ELR (cell line): ENCODE measurements around the gene RPUSD3.
"Not testable (repeated sequence)": the region's sequence is repeated elsewhere in the genome, so short reads cannot be mapped to it uniquely, and the experiment has no call there.

Experiments used
- DNase-seq: peaks from one replicate; pipeline ENCODE4 v3.0.0-alpha.2; 2015; ENCODE audit warnings: low read depth

RPUSD3 gene, protein sequence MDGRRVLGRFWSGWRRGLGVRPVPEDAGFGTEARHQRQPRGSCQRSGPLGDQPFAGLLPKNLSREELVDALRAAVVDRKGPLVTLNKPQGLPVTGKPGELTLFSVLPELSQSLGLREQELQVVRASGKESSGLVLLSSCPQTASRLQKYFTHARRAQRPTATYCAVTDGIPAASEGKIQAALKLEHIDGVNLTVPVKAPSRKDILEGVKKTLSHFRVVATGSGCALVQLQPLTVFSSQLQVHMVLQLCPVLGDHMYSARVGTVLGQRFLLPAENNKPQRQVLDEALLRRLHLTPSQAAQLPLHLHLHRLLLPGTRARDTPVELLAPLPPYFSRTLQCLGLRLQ

DNA sequence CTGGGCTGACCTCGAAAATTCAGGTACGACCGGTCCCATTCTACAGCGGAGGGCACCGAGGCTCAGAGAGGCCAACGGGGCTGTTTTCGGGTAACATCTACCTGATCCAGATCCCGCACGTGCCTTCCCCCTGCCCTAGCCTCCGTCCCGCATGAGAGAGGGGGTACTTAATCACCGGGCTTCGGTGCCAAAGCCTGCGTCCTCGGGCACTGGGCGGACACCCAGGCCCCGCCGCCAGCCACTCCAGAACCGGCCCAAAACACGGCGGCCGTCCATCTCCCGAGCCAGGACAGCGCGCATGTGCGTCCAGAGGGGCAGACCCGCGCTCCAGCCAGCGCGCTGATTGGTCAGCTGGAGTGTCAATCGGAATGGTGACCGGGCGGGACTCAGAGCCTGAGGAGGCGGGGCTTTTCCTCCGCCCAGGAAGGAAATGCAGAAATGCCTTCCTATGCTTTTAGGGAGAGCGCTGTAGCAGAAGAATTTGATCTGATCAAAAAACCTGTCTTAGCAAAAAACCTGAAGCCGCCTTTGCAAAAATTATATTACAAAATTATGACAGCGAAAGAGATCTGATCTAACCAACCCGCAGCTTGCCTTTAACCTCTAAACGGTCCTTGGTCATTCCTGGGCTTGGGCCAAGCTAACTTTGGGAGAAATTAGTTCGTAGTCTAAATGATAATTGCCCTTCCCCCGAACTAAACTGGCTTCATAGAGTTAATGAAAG, at the start of gene RPUSD3:
RPUSD3 (minus strand) TSS at position 294 of the 724 bp plus-strand sequence; CDS start at position 276, 18 bp downstream.
- DNase-seq, result peak; percentile 95

DNA sequence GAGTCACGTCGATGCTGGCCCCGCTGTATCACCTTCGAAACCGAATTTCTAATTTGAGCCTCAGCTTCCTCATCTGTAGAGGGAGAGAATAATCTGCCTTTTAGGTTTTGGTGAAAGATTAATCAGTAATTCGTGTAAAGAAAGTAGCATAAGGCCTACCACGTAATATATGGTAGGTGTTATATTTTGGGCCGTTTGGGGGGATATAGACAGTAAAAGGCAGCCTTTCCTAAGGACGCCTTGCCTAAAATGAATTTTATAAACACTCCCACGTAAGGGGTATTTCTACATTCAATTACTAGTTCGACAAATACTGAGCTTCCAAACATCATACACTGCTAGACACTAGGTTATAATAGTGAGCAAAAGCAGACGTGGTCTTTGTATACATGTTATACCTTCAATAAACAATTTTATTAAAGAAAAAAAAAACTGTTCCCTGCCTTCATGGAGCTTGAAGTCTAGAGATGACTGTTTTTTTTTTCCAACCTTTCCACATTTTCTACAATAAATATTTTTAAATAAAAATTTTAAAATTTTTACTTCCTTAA, 47.3 kb upstream of the RPUSD3 start:
- DNase-seq, result no peak

DNA sequence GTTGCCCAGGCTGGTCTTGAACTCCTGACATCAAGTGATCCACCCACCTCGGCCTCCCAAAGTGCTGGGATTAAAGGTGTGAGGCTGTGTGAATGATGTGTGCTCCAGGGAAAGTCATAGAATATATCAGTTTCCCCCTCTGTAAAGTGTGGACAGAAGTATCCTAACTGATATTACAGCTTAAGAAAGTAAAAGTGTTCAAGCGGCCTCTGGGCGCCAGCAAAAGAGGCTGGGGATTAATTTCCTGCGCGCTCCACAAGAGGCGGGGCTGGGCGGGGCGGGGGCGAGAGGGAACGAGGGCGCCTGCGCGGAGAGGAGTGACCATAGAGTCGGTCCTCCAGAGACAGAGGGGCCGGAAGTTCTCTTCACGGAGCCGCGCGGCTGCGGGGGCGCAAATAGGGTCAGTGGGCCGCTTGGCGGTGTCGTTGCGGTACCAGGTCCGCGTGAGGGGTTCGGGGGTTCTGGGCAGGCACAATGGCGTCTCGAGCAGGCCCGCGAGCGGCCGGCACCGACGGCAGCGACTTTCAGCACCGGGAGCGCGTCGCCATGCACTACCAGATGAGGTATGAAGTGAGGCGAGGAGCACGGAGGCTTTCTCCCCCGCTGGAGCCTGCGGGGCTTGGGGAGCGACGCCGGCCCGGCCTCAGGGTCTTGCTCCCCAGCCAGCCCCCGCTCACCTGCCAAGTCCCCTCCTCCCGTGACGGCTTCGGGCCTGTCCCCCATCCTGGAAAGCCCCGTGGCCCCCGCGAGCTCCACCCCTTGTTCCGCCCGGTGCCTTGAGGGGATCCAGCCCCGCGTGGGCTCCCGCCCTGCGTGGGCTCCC, 46.7 kb upstream of the RPUSD3 start, which contains the start of gene JAGN1:
JAGN1 (plus strand) TSS at position 362 of the 823 bp plus-strand sequence; CDS start at position 475, 113 bp downstream.
- DNase-seq, result peak; percentile 90

DNA sequence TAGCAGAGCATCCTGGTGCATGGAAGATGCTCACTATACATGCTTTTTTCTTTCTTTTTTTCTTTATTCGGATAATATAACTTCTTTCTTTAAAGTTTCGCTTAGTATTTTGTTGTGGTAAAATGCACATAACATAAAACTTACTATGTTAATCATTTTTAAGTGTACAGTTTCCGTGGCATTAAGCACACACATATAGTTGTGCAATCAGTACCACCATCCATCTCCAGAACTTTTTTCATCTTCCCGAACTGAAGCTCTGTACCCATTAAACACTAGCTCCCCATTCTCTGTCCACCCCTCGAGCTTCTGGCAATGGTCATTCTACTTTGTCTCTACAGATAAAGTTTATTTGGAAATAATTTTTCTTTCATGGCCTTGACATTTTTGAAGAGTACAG, 45.6 kb upstream of the RPUSD3 start:
- no peak for DNase-seq

DNA sequence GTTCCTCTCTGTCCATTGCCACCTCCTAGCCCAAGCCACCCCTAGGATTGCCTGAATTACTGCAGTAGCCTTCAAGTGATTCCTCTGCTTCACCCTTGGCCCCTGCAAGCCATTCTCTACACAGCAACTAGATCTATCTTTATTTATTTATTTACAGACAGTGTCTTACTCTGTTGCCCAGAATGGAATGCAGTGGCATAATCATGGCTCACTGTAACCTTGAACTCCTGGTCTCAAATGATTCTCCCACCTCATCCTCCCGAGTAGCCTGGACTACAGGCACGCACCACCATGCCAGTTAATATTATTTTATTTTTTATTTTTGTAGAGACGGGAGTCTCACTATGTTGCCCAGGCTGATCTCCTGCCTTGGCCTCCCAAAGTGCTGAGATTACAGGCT, 44.7 kb upstream of the RPUSD3 start:
- DNase-seq, result no peak

DNA sequence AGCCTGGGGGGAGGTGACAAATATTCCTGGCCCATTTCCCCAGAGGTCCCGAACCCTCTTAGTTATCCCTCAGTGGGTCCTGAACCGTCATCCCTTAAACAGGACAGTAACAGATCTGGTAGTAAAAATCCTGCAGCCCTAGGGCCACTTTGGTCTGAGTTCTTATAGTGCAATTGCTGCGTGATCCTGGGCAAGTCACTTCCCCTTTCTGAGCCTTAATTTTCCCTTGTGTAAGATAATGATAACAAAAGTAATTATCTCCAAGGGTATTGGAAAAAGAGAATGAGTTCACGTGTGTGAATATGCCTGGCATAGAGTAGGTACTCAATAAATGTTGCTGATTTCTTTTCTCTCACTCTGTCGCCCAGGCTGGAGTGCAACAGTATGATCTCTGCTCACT, 43.7 kb upstream of the RPUSD3 start:
- DNase-seq, result no peak

DNA sequence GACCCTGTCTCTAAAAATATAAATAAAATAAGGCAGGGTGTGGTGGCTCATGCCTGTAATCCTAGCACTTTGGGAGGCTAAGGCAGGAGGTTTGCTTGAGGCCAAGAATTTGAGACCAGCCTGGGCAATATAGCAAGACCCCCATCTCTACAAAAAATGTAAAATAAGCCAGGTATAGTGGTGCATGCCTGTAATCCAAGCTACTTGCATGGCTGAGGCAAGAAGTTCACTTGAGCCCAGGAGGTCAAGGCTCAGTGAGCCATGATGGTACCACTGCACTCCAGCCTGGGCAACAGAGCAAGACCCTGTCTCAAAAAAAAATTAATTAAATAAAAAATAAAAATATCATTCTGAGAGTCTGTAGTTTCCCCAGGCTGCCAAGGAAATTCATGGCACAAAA, 42.5 kb upstream of the RPUSD3 start:
- DNase-seq, result no peak

DNA sequence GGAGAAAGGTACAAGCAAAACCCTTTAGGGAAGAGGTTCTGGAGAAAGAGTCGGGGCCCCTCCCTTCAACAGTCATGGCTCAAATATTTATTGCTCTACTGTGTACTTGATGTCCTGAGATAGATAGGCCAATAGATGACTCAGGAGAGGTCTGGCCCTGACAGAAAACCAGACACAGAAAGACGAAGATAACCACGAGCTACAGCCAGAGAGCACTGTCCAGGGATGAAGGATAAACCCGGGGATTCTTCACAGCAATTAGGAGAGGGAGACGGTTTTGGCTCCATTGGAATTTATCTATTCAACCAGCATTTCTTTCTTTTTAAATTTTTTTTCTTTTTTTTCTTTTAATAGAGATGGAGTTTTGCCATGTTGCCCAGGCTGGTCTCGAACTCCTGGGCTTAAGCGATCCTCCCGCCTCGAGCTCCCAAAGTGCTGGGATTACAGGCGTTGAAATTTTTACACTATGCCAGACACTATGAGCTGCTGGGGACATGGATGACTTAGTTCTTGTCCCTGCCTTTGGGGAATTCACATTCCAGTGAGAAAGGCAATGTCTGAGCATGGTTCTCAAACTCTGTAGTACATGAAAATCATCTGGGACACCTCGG, 40.9 kb upstream of the RPUSD3 start:
- peak; percentile 93 for DNase-seq

DNA sequence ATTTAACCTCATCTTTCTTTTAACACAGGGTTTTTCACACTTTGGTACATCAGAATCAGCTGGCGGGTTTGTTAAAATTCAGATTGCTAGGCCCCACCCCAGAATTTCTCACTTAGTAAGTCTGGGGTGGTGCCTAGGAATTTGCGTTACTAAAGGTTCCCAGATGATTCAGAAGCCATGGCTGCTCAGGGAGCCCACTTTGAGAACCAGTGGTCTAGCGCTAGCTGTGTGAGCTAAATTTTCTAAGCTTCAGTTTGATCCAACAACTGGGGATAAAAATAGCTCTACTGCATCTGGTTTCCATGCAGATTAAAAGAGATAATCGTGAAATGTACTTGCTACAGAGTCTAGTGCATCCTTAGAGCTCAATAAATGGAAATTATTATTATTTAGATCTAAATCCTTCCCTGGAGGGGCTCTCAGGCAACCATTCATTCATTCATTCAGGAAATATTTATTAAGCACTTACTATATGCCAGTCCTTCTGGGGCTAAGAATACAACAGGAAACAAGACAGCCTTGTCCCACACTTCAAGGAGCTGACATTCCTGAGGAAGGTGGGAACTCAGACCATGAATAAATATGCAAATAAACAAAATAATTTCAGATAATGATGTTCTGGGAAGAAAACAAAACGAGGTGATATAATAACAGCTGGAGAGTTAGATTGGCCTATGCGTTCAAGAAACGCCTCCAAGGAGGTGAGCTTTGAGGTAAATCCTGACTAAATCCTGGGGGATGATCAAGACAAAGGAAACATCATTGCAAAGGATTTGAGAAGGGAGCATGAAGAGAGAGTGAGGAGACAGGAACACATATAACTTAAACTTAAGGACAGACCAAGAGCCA, 40.1 kb upstream of the RPUSD3 start:
- DNase-seq, result peak; percentile 64

DNA sequence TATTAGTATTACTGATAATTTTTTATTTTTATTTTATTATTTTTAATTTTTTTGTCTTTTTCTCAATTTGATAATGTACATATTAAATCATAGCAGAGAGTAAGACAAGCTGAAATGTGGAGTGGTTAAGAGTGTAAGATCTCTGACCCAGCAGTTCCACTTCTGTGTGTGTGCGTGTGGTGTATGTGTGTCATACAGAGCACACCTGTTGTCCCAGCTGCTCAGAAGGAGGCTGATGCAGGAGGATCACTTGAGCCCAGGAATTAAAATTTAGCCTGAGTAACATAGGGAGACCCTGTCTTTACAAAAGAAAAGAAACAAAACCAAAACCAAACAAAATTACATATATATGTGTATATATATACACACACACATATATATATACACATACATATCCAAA, 37.6 kb upstream of the RPUSD3 start:
- DNase-seq, result no peak

DNA sequence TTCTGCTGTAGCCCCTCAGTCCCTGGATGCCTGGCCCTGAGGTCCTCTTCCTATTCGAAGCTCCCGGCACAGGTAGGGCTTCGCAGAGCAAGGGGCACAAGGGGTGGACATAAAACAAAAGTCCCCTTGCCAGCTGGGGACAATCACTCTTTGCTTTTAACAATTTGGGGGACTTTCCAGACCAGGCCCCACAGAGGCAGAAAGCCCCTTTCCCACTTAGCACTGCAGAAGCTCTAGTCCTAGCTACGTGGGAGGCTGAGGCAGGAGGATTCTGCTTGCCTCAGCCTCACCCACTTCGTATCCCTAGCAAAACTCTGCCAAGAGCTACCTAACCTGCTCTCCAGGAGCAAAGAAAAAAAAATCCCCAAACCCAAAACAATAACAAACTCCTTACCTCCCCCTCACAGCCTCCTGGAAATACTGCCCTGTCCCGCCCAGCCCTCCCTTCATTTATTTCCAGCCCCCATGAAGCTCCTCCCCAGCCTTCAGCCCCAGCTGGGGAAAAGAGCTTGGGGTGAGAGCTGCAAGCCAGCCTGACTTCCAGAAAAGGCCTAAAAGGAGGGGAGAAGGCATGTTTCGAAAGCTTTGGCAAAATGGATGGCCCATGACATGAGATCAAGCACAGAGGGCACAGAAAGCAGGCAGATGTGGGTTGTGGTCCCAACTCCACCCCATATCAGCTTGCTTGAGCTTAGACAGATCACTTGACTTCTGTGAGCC, 36.2 kb upstream of the RPUSD3 start, which contains the start of gene CIDEC:
CIDEC (minus strand) TSS at position 424 of the 720 bp plus-strand sequence. CDS start 1,767 bp downstream, outside the sequence.
- DNase-seq, result no peak

DNA sequence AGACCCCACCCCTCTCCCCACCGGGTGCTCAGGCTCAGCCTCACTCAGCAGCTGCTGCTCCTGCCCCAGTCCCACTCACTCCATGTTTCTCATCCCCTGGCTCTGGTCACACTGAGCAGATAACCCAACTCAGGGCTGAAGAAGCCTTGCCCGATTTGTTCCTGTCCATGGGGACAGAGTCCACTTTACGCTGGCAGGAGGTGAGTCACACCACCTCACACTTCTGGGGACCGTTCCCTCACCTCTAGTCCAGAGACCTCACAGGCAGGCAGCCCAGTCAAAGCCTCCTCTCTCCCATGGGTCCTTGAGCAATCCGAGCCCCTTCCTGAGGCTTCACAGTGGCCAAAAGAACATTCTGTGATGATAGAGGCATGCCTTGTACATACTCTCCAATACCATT, 34.9 kb upstream of the RPUSD3 start:
- no peak for DNase-seq

DNA sequence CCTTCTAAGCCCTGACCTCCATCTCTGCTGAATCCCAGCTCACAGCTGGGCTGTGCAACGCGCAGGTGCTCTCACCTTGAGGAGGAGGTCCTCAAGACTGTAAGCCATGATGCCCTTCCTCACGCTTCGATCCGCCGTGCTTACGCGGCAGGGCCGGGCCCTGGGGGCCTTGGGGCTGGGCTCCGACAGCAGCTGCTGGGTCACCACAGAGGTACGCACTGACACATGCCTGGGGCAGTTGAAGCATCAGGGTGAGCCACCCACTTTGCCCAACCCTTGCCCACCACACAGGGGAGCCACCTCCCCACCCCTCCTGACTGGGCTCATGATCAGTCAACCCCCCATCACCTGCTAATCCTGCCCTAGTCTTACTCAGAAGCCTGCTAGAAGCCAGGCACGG, 33.2 kb upstream of the RPUSD3 start:
- no peak for DNase-seq

DNA sequence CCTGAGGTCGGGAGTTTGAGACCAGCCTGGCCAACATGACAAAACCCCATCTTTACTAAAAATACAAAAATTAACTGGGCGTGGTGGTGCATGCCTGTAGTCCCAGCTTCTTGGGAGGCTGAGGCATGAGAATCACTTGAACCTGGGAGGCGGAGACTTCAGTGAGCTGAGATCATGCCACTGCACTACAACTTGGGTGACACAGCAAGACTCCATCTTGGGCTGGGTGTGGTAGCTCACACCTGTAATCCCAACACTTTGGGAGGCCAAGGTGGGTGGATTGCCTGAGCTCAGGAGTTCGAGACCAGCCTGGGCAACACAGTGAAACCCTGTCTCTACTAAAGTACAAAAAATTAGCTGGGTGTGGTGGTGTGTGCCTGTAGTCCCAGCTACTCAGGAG, 32.4 kb upstream of the RPUSD3 start:
- DNase-seq, result not testable (repeated sequence)

DNA sequence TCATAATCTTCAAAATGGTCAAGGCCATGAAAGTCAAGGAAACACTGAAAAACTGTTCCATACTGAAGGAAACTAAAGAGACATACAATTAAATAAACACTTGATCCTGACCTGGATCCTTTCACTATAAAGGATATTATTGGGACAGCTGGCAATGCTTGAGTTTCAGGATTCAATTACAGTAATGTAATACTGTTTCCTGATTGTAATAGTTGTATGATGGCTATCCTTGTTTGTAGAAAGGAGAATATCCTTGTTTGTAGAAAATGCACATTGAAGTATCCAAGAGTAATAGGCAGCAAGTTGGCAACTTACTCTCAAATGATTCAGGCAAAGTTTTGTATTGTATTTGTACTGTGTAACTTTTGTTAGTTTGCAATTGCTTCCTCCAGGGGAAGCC, 31.6 kb upstream of the RPUSD3 start:
- no peak for DNase-seq

DNA sequence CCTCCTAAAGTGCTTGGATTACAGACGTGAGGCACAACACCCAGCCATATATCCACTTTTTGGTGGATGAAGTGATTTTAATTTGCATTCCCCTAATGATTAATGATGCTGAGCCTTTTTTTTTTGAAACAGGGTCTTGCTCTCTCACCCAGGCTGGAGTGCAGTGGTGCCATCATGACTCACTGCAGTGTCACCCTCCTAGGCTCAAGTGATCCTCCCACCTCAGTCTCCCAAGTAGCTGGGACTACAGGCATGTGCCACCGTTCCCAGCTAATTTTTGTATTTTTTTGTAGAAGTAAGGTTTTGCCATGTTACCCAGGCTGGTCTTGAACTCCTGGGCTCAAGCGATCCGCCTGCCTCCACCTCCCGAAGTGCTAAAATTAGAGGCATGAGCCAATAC, 28.3 kb upstream of the RPUSD3 start:
- peak; percentile 41 for DNase-seq

DNA sequence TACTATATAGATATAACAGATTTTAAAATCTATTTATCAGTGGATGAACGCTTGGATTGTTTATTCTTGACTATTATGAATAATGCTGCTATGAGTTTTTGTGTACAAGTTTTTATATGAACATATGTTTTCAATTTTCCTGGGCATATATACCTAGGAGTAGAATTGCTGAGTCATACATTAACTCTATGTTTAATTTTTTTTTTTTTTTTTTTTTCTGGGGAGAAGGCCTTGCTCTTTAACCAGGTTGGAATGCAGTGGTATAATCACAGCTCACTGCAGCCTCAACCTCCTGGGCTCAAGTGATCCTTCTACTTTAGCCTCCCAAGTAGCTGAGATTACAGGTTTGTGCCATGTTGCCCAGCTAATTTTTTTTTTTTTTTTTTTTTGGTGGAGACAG, 27.2 kb upstream of the RPUSD3 start:
- DNase-seq, result peak; percentile 86

DNA sequence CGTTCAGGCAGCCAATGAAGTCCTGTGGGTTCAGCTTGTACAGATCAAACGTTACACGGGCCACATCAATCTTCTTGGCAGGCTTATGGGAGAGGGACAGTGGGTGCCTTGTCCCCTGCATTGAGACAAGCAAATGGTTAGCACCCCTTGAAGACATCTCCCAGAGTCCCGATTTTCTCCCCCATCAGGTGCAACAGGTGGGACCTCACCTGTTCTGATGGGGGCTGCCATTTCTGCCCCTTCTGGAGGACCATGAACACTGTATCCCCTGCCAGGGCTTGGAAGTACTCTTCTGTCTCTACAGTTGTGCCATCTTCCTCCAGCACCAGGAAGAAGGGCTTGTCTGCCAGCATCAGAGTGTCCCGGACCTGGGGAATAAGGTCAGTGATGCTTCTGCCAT, 26.1 kb upstream of the RPUSD3 start:
- no peak for DNase-seq

DNA sequence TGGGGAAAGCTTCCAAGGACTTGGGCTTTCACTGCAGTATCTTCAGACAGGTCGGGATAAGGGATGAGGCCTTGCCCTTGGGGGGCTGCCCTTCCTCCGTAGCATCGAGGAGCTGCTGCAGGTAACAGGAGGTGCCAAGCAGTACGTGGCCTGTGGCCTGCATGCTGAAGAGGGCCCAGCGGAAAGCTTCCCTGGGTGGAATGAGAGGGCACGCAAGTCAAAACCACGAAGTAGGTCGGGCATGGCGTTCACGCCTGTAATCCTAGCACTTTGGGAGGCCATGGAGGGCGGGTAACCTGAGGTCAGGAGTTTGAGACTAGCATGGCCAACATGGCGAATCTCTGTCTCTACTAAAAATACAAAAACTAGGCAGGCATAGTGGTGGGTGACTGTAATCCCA, 23.3 kb upstream of the RPUSD3 start:
- DNase-seq, result no peak

DNA sequence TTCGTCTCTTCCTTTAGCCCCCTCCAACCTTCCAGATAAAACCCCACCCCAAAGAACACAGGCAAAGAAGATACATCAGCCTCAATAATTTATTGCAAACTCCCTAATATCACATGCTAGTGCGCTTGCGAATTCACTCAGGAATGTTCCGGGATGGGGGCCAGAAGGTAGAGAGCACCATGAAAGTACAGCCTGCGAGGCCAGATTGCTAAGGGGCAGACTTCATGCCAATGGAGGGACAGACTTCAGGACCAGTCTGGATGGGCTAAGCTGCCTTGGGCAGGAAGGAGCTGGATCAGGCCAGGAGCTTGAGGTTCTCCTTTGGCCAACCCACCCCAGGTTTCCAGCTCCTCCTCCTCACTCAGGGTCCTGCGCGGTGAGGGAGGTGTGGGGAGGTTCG, 22.8 kb upstream of the RPUSD3 start:
- no peak for DNase-seq
